Amygdala (tissue), 56 donors: ENCODE results near the gene IMPG2.

ENCODE experiments used
- DNase-seq, 56 donors: peaks; one replicate each; lab custom pipeline; 2025; lab: John Stamatoyannopoulos, UW

IMPG2 gene

GRCh38 chr3:101278727-101279126, 41.6 kb downstream of the IMPG2 start:
- no peak for DNase-seq

GRCh38 chr3:101273608-101274007, 46.8 kb downstream of the IMPG2 start:
- no peak for DNase-seq

GRCh38 chr3:101273156-101273555, 47.2 kb downstream of the IMPG2 start:
- no peak for DNase-seq

GRCh38 chr3:101271728-101272127, 48.6 kb downstream of the IMPG2 start:
- DNase-seq, result no peak

GRCh38 chr3:101270149-101270548, 50.2 kb downstream of the IMPG2 start:
- DNase-seq, result no peak

GRCh38 chr3:101268971-101269671, 51.3 kb downstream of the IMPG2 start:
- DNase-seq, result no peak

GRCh38 chr3:101268141-101268540, 52.2 kb downstream of the IMPG2 start:
- DNase-seq, result no peak

- DNase-seq, result no peak
Observed at GRCh38 chr3:101266566-101266965, 53.8 kb downstream of the IMPG2 start.

- no peak for DNase-seq
Observed at GRCh38 chr3:101266071-101266470, 54.3 kb downstream of the IMPG2 start.

GRCh38 chr3:101262393-101263240, 57.8 kb downstream of the IMPG2 start:
- DNase-seq, result peak in 1 of 56 donors; percentile 10

- DNase-seq, result no peak
Observed at GRCh38 chr3:101261506-101261905, 58.9 kb downstream of the IMPG2 start.

- no peak for DNase-seq
Observed at GRCh38 chr3:101259485-101260341, 60.7 kb downstream of the IMPG2 start.

- no peak for DNase-seq
Observed at GRCh38 chr3:101256511-101256910, 63.9 kb downstream of the IMPG2 start.

GRCh38 chr3:101255441-101255840, 64.9 kb downstream of the IMPG2 start:
- no peak for DNase-seq

GRCh38 chr3:101253396-101253795, 67.0 kb downstream of the IMPG2 start:
- DNase-seq, result no peak

GRCh38 chr3:101252945-101253344, 67.4 kb downstream of the IMPG2 start:
- no peak for DNase-seq

GRCh38 chr3:101252307-101252706, 68.1 kb downstream of the IMPG2 start:
- no peak for DNase-seq

- no peak for DNase-seq
Observed at GRCh38 chr3:101251441-101251840, 68.9 kb downstream of the IMPG2 start.

GRCh38 chr3:101249522-101249921, 70.9 kb downstream of the IMPG2 start:
- no peak for DNase-seq

- no peak for DNase-seq
Observed at GRCh38 chr3:101248736-101249135, 71.6 kb downstream of the IMPG2 start.

- DNase-seq, result no peak
Observed at GRCh38 chr3:101244212-101244575, 76.2 kb downstream of the IMPG2 start.
